ENCODE results near the gene EDN1.

Gene EDN1

DNA sequence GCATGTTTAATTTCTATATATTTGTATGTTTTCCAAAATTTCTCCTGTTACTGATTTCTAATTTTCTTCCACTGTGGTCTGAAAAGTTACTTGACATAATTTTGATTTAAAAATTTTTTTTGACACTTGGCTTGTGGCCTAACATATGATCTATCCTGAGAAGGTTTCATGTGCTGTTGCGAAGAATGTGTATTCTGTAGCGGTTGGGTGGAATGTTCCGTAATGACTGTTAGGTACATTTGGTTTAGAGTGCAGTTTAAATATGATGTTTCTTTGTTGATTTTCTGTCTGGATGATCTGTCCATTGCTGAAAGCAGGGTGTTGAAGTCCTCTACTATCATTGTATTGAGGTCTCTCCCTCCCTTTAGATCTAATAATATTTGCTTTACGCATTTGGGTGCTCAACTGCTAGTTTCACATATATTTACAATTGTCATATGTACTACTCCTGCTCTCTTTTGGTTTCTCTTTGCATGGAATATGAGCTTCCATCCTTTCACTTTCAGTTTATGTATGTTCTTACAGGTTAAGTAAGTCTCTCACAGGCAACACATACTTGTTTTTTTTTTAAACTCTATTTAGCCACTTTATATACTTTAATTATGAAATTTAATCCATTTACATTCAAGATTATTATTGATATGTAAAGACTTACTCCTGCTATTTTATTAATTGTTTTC lies 19.5 kb upstream of the EDN1 start:
- DNase-seq (ENCODE audit: low read depth) = no peak

DNA sequence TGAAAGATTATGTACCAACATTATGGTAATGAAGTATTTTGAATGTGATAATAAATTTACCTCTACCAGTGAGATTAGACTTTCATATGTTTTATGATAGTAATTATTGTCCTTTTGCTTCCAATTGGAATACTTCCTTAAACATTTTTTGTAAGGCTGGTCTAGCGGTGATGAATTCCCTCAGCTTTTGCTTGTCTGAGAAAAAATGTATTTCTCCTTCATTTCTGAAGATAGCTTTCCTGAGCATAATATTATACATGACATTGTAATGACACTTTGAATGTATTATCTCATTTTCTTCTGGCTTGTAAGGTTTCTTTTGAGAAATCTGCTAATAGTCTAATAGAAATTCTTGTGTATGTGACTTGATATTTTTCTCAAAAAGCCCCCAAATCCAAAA lies 18.6 kb upstream of the EDN1 start:
- DNase-seq (ENCODE audit: low read depth) = no peak

DNA sequence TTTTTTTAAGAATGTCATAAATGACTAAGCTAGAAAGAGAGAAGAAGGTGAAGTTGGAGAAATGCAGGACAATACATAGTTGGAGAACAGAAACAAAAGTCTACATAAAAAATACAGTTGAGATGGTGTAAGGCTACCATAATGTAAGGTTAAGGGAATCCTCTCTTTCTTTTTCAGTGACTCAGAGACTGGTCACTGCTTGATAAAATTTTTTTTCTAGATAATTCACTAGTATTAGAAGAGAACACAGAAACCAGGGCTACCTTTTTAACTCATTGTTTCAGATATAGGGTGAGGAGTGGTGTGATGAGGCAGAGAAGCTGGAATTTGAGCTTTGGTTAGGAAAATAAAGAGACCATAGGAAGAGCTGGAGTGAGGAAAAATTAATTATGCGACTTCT lies 18.2 kb upstream of the EDN1 start:
- no peak for DNase-seq (ENCODE audit: low read depth)

DNA sequence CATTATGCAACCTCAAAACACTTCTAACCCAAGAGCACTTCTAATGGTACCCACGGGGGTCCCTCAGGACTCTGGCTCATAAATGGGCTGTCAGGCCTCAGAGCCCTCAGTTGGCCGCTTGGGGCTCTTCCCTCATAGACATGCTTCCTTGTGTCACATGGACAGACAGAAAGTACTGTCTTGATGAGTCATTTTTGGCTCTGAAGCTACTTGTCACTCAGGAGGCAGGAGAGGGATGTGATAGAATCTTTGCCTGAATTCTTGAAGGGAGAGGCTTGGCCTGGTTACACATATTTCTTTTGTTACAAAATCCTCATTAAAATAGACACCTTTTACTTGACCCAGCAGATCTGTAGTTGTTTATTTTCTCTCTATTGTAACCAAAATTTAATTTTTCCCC lies 15.1 kb upstream of the EDN1 start:
- no peak for DNase-seq (ENCODE audit: low read depth)

DNA sequence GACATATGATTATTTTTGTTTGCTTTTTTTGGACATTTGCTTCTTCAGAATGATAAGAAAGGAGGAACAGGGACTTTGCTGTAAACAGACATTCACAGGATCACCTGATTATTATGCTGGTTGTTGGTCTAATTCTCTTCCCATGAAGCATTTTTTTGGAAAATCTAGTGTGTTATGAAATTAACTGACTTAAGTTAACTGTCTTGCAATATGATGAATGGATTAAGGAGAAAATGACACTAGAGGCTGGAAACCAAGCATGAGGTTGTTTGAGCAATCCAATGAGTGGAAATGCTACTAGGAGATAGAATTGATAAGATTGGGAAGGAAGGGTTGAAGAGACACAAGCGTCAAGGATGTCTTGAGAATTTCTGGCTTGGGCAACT lies 13.2 kb upstream of the EDN1 start:
- no peak for DNase-seq (ENCODE audit: low read depth)

DNA sequence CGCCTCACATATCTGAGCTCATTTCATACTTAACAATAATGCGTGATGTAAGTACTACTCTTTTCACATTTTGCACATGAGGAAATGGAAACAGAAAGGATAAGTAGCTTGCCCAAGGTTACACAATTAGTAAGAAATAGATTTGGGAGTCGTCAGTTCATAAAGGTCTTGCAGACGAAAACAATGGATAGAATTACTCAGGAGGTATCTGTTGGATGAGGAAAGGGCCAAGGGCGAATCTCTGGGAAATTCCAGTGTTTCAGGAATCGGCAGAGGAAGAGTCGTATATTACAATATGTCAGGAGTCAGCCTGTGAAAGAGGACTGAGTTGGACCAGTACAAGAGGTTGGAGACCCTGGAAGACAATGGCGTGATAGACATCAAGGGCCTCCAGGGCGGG lies 12.8 kb upstream of the EDN1 start:
- no peak for DNase-seq (ENCODE audit: low read depth)

DNA sequence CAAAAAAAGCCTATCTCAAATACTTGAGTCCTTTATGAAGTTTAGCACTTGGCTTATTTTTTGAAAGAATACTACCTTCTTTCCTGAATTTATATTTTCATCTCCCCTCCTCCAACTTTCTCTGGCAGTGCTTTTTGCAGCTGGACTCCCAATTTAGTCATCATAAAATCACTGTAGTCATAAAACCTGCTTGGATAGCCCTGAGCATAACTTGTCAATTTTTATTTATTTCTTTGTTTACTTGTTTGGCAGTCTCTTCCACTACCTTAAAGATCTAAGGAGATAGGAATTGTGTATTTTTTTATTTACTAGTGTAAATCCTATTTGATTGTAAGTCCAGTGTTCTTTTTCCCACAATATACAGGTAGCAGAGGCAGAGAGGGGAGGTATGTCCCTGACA lies 11.2 kb upstream of the EDN1 start:
- DNase-seq (ENCODE audit: low read depth) = no peak

DNA sequence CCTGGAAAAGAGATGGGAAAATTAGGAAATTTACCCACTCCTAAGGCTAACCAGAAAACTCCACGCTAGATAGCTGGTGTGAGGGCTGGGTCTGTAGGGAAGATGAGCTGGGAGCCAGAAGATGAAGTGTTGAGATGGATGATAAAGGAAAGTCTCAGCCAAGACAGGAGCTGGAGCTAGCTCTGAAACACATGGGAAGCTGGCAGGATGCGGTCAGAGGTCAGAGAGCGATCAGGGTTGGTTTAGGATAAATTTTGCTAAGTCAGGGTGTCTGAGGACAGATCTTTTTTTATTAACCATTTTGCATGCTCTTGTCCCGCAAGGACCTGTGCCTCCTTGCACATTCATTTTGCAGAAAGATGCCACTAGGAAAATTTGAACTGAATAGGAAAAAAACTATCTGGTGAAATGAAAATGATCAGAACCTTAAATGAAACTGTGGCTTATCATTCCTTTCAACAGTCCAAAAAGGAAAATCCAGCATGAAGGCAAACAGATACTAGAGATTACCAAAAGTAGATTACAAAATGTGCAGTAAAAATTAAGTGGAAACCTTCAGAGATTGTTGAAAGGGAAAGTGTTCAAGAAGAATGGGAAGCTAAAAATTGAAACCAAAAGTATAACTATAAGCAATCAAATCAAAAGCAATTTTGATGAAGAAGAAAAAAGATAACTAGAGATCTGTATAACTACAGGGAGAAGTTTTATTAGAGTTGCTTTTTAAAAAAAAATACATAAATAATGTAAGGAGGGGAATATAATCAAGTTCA lies 10.7 kb upstream of the EDN1 start:
- no peak for DNase-seq (ENCODE audit: low read depth)

DNA sequence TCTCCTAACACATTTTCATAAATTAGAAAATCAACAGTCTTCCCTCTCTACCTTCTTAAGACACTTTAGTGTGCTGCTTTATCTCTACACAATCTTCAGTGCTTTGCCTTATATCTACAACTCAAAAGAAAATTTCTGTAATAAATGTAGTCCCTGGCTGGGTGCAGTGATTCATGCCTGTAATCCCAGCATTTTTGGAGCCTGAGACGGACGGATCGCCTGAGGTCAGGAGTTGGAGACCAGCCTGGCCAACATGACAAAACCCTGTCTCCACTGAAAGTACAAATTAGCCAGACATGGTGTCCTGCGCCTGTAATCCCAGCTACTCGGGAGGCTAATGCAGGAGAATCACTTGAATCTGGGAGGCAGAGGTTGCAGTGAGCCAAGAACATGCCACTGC lies 9.7 kb upstream of the EDN1 start:
- no peak for DNase-seq (ENCODE audit: low read depth)

DNA sequence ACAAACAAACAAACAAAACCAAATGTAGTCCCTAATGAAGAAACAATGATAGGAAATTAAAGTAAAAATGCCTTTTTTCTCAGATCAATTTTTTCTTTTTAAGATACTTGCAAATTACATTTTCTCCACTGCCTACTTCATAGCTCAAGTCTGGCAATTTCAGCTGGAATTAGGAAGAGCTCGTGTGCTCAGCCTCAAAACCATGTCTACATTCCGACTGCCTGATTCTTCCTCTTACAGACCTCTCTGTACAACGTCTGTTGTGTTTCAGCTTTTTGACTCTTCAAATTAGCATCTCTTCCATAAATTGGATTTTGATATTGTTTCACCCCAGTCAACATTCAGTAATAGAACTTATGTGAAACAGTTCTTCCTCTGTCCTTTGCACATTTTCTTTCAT lies 9.3 kb upstream of the EDN1 start:
- DNase-seq (ENCODE audit: low read depth) = no peak

DNA sequence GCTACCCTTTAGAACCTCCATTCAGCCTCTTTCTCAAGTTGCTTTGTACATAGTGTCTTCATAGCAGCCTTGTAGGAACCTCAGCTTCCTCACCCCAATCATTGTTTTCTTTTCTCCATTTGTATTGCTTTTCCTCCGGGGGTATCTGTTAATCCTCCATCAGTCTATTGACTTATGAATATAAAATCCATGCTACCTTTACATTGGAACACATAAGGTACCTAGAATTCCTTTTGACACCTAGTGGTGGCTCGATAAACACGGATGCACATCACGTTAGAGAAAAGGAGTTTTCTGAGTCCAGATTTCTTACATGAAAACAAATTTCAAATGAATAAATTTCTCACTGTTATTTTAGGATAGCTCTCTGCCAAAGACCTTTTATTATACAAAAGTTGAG lies 6.3 kb upstream of the EDN1 start:
- no peak for DNase-seq (ENCODE audit: low read depth)

DNA sequence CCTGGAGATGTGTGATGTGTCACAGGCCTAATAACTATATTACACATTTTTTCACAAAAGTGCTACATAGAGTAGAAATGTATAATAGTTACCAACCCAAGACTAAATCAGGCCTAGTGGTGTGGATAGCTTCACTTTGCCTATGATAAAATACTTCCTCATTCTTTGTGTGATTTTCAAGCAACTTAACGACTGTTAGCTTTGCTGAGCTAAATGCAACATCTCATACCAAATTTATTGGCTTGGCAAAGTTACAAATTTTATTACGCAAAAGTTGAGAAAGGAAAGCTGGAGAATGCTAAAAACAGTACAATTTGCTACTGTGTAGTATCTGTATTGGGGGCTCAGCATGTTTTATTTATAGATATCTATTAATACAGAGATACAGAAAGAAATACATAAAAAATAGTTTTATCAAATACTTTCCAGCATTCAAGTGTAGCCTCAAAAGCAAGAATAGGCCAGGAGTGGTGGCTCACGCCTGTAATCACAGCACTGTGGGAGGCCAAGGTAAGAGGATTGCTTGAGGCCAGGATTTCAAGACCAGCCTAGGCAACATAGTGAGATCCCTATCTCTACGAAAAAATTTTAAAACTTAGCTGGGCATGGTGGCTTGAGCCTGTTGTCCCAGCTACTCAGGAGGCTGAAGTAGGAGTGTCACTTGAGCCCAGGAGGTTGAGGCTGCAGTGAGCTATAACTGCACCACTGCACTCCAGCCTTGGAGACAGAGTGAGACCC lies 3.6 kb upstream of the EDN1 start:
- no peak for DNase-seq (ENCODE audit: low read depth)

DNA sequence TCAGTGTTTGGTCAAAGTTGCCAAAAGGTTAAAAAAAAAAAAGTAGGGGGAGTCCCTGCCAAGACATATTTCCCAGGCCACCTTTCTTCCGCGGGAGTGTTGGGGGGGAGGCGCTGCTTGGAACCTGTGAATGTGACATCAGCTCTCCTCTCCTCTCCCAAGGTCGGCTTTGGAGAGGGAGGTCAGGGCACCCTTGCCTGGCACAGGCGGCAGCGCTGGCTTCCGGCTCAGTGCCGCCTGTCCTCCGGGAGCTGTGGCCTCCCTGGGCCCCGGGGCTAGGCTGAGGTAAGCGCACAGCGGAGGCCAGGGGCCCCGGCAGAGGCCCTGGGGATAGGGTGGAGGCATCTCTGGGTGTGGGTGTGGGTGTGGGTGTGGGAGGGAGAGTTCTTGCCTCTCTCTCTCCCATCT lies 1.9 kb upstream of the EDN1 start:
- DNase-seq (ENCODE audit: low read depth) = no peak

DNA sequence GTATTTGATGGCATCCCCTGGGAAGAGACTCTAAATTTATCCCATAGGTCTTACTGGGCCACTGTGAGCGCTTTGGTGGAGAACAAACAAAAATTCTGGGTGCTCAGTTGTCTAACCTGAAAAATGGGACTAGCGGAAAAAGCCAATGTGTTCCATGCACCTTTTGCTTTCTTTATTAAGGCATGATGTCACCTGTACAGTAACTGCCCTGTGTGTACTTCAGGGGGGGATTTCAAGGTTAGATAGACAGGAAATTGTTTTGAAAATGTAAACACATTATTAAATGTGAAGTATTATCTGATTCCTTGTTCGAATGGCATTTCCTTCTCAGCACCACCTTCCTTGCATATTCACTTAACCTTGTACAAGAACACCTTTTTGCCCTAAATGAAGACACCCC lies 1.2 kb upstream of the EDN1 start:
- no peak for DNase-seq (ENCODE audit: low read depth)

DNA sequence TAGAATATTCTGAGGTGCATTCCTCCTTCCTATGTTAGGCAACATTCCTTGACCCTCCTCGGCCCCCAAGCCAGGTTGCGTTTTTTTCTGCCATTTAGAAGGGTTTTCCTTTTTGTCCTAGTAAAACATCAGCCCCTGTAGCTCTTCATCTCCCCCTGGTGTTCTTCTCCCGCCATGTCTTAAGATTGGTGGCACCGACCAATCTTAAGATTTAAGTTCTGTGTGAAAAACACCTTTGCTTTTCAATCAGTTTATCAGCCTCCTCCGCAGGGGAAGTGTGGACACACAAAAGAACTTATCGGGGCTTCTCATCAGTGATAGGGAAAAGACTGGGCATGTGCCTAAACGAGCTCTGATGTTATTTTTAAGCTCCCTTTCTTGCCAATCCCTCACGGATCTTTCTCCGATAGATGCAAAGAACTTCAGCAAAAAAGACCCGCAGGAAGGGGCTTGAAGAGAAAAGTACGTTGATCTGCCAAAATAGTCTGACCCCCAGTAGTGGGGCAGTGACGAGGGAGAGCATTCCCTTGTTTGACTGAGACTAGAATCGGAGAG lies 719 bp upstream of the EDN1 start:
- peak; percentile 9 for DNase-seq (ENCODE audit: low read depth)

DNA sequence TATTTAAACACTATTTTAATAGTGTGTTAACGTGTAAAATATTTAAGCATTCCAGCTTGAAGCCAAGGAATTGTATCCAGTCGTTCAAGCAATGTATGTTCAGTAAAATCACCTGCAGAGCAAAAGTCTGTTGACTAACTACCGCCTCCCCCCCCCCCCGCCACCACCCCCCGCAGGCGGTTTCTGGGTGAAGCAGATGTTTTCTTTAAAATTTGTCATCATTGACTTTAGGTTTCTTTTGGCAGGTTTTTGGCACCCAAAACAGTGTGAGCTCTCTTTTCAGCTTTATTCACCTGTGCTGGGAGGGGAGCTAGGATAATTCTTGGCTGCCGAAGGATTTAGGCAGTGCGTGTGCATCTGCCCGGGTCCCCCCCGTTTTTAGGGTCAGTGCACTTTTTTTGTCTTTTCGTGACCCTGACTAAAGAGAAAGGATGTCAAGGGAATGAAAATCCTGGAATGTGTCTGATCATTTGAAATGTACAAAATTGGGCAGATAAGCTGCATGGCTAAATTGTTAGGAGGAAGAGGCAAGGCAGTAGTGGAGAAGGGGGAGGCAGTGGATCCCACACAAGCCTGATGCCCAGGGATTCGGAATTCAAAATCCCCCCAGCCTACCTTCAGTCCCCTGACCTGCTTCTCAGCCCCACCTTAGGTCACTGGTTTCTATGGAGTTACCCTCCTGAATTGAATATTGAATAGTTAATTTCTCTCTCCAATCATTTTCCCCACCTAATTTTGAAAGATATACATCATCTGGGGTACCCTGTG lies 1.1 kb downstream of the EDN1 start:
- no peak for DNase-seq (ENCODE audit: low read depth)

DNA sequence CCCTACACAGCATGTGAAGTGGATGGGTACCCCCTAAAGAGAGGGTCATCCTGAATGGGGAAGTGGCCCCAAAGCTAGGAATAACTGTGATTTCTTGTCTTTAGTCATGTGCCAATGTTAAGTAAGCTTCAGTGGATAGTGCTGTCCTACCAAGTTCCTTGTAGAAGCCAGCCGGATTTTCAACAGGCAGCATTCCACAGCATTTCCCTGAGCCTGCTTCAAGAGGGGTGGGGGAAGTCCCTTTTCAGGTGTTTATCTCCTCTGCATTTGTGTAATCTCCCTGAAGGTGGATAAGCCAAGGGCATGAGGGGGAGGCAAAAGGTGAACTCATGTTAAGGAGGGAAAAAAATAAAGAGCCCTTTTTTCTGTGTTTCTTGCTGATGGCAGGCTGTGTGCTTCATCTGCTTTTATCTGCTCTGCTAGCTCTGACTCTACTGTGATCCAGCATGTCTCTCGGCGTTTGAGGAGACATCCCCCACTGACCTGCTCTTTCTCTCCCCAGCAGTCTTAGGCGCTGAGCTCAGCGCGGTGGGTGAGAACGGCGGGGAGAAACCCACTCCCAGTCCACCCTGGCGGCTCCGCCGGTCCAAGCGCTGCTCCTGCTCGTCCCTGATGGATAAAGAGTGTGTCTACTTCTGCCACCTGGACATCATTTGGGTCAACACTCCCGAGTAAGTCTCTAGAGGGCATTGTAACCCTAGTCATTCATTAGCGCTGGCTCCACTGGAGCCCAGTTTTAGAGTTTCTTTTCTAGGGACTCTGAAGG lies 1.9 kb downstream of the EDN1 start:
- no peak for DNase-seq (ENCODE audit: low read depth)

DNA sequence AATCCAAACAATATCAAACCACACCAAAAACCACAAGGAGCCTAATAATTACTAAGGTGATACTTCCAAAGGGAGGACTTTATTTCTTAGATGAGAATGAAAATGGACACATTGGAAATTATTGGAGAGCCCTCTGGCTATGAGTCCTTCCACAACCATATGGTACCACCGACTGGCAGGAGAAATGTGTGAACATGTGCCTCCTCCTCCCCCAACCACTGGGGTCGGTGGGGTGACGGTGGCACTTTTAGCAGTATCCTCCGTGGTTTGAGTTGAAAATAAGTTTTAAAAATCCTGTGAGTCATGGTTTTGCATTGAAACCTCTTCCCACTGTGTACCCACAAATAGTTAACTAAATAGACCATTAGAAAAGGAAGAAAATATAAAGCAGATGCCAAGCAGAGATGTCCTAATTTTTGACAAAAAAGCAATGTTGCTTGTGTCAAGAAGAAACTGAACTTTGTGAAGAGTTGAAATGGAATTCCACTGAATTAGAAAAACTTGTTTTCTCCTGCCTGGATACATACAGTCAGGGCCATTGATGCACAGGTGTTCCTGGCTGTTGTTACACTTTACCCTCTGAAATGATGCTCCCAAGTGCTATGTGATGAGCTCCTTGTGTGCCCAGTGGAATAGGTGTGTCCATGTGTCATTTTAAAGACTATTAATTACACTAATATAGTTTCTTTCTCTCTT lies 3.2 kb downstream of the EDN1 start:
- no peak for DNase-seq (ENCODE audit: low read depth)

DNA sequence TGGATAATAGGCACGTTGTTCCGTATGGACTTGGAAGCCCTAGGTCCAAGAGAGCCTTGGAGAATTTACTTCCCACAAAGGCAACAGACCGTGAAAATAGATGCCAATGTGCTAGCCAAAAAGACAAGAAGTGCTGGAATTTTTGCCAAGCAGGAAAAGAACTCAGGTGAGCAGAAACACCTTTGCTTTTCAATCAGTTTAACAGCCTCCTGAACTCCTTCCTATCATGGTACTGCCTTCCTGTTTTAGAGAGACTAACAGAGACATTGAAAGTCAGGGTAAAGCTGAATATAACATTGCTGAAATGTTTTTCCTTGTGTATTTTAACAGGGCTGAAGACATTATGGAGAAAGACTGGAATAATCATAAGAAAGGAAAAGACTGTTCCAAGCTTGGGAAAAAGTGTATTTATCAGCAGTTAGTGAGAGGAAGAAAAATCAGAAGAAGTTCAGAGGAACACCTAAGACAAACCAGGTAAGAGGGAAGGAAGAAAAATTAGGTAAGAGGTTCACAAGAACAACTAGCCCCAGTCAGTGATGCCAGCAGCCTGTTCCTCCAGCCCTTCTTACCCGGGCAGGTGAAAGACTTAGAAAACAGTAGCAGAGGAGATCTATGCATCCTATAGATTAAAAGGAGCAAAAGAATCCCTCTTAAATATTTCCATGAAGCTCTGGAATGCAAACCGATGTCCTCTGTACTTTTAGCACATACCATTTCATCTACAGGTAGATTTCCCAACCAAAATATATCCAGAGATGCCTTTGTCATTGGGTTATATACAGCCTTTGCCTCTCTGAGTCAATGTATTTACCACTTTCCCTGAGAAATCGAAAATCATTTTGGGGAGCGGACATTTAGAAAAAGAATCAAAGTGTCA lies 4.0 kb downstream of the EDN1 start:
- DNase-seq (ENCODE audit: low read depth) = no peak

Data from stimulated activated CD8-positive, alpha-beta memory T cell treated with anti-CD3 and anti-CD28 coated beads, Interleukin-12 subunit alpha, Interleukin-12 subunit beta, amount 100 ng/mL, for 1 hour (primary cell).